K562 (cell line): ENCODE results near the gene TTLL4. TPM values are rescaled to one million over a fixed set of nuclear protein-coding genes. Genes with fewer than 3 reads are reported as not detected.

ENCODE experiments used
- ATAC-seq: fragments of 200-7000 bp; cut with Tn5 transposase; 3 replicates; pipeline ENCODE4 v1.9.1; 2020; ENCODE audit warnings: moderate library complexity
- BruUV-seq: library from RNA; stranded (reverse); fragments of 400-500 nt; replicated peaks from 2 replicates; lab custom pipeline; 2021; lab: Mats Ljungman, UMichigan
- CTCF ChIA-PET: fragments of 300-600 bp; formaldehyde crosslinking; extraction: SDS; loops from one replicate; lab custom pipeline; 2021; ENCODE audit warnings: low intra/inter-chr PET ratio; lab: Yijun Ruan, JAX
- POLR2A ChIA-PET: fragments of 300-600, 350-650 bp; sonication (Branson Sonifier 250); formaldehyde crosslinking; extraction: SDS; loops from one replicate; lab custom pipeline; 2021; ENCODE audit warnings: antibody characterized with exemption, inconsistent platforms; lab: Yijun Ruan, JAX
- DNase-seq, 4 experiments: peaks; one replicate each; pipeline versions ENCODE4 v3.0.0 to v3.0.0-alpha.2; 2011 to 2018; ENCODE audit warnings: low spot score in 3 of 4, mixed read lengths in 3 of 4; ENCODE audit errors: extremely low read depth in 1 of 4
- FAIRE-seq: peaks from 2 replicates; lab custom pipeline; 2011; peaks lifted over from hg19 to GRCh38; lab: Jason Lieb, UNC
- H2AFZ ChIP-seq: 2 replicates; pipeline ENCODE4 v1.6.0; 2011; ENCODE audit warnings: low read depth, low read length, control low read depth, inconsistent platforms
- H3K27ac ChIP-seq: fragments of 200-600 bp; 3 replicates; pipeline ENCODE4 v1.8.0; 2011; ENCODE audit warnings: low read depth, mild to moderate bottlenecking, control low read depth, inconsistent platforms, low read length, moderate library complexity, mixed read lengths; ENCODE audit errors: extremely low read depth
- H3K27me3 ChIP-seq, 2 experiments: fragments of 300-600 bp in 1 of 2; 2 replicates in 1 of 2; 3 replicates in 1 of 2; pipeline versions ENCODE4 v1.6.0 to v1.8.0; 2011; ENCODE audit warnings: inconsistent platforms in 2 of 2, low read length in 2 of 2, mild to moderate bottlenecking in 1 of 2, mixed read lengths in 1 of 2, moderate library complexity in 1 of 2; ENCODE audit not compliant: control insufficient read depth in 2 of 2, insufficient read depth in 2 of 2
- H3K36me3 ChIP-seq: fragments of 300-600 bp; 3 replicates; pipeline ENCODE4 v1.8.0; 2011; ENCODE audit warnings: mild to moderate bottlenecking, low read length, inconsistent platforms; ENCODE audit not compliant: control insufficient read depth, insufficient read depth
- H3K4me1 ChIP-seq, 2 experiments: fragments of 200-600 bp in 1 of 2; replicated peaks in 1 of 2; 2 replicates in 1 of 2; 3 replicates in 1 of 2; pipeline versions ENCODE4 v1.5.1 to v1.8.0; 2011; ENCODE audit warnings: inconsistent platforms in 2 of 2, low read length in 2 of 2, mild to moderate bottlenecking in 1 of 2, mixed read lengths in 1 of 2, moderate library complexity in 1 of 2; ENCODE audit not compliant: control insufficient read depth in 2 of 2, insufficient read depth in 2 of 2
- H3K4me2 ChIP-seq: 2 replicates; pipeline ENCODE4 v1.6.1; 2011; ENCODE audit warnings: low read length, control low read depth, inconsistent platforms, mixed read lengths; ENCODE audit not compliant: insufficient read depth
- H3K4me3 ChIP-seq: fragments of 200-600 bp; sonication (generic), shearing (Covaris generic); 2 replicates; pipeline ENCODE4 v1.5.1; 2016; ENCODE audit warnings: control low read depth, inconsistent platforms
- H3K79me2 ChIP-seq: fragments of 200-600 bp; 3 replicates; pipeline ENCODE4 v1.8.0; 2011; ENCODE audit warnings: low read length, inconsistent platforms; ENCODE audit not compliant: control insufficient read depth, insufficient read depth
- H3K9ac ChIP-seq, 2 experiments: 2 replicates each; pipeline versions ENCODE4 v1.6.0 to v1.6.1; 2011; ENCODE audit warnings: low read depth in 2 of 2, low read length in 2 of 2, control low read depth in 1 of 2, inconsistent platforms in 1 of 2, mild to moderate bottlenecking in 1 of 2, mixed read lengths in 1 of 2; ENCODE audit not compliant: insufficient read depth in 1 of 2
- H3K9me1 ChIP-seq: one replicate; pipeline ENCODE4 v1.6.0; 2011; ENCODE audit warnings: inconsistent platforms, mild to moderate bottlenecking, low read length, moderate library complexity; ENCODE audit not compliant: control insufficient read depth, insufficient read depth
- H3K9me3 ChIP-seq: replicated peaks from 2 replicates; pipeline ENCODE4 v1.5.1; 2011; ENCODE audit warnings: low read depth, low read length, inconsistent platforms; ENCODE audit not compliant: control insufficient read depth, insufficient read depth
- H4K20me1 ChIP-seq: replicated peaks from 2 replicates; pipeline ENCODE4 v1.6.1; 2011; ENCODE audit warnings: low read length, inconsistent platforms, mixed read lengths; ENCODE audit not compliant: control insufficient read depth, insufficient read depth
- PBX2 ChIP-seq, 2 experiments: IDR thresholded peaks in 1 of 2; conservative IDR thresholded peaks in 1 of 2; 2 replicates each; pipeline ENCODE4 v1.6.1; 2016; ENCODE audit warnings: low read depth in 2 of 2, mild to moderate bottlenecking in 1 of 2, missing compliant biosample characterization in 1 of 2, missing genetic modification characterization in 1 of 2, moderate library complexity in 1 of 2
- ZBTB5 ChIP-seq: fragments of 450-650 bp; IDR thresholded peaks from 2 replicates; pipeline ENCODE4 v1.6.1; 2017; ENCODE audit warnings: antibody characterized with exemption
- WGBS: fragments of 100-300 bp; shearing (Covaris generic); methylation state at CpG from one replicate; pipeline ENCODE4 v1.1.6; 2016; ENCODE audit warnings: low coverage, mixed read lengths; ENCODE audit not compliant: insufficient coverage; ENCODE audit errors: missing lambda C conversion rate; 5-methylcytosine and 5-hydroxymethylcytosine counted together
- in situ Hi-C: fragments of 300-500 bp; cut with MboI; formaldehyde crosslinking; loops from 4 replicates; pipeline ENCODE4 v1.15.0; 2018; ENCODE audit warnings: inconsistent platforms, mixed read lengths
- intact Hi-C: fragments of 100-400 bp; cut with micrococcal nuclease; formaldehyde crosslinking; loops from 2 replicates; pipeline ENCODE4 v1.14.2; 2022
- polyA plus RNA-seq, 8 experiments: library from polyadenylated mRNA; depleted of rRNA in 4 of 8; stranded (reverse) in 5 of 8; unstranded in 3 of 8; fragments of >200 nt; fragmentation: Nextera tagmentation in 2 of 8; fragmentation: Illumina TruSeq in 1 of 8; extraction: Ambion mirVana in 2 of 8; extraction: Trizol in 1 of 8; gene quantifications; 2 replicates each; pipeline versions ENCODE4 v1.2.1 to v1.2.3, GENCODE V29; 2011 to 2014; ENCODE audit warnings: inconsistent platforms in 1 of 8, missing spikeins in 1 of 8
- total RNA-seq, 7 experiments: library from RNA; depleted of rRNA in 6 of 7; stranded (reverse); fragments of >200 nt in 6 of 7; fragmentation: Illumina TruSeq in 2 of 7; extraction: Trizol in 2 of 7; gene quantifications; 2 replicates each; pipeline versions ENCODE4 v1.2.1 to v1.2.3, GENCODE V29; 2011 to 2021; ENCODE audit warnings: low replicate concordance in 1 of 7

The TTLL4 gene
- total and polyA plus RNA-seq, 9 of the 15 experiments (the other 6 are each of a cell fraction or from before 2014, with no cell fraction given), result 12.6 to 67.5 (median 24.5) TPM

GRCh38 chr2:218722419-218722818 lies 11.8 kb downstream of the TTLL4 start:
- ATAC-seq (peak; percentile 25; the same call in 1 of the 3 replicates), DNase-seq (no peak), FAIRE-seq (peak; percentile 46)
- Histone ChIP-seq H3K9me3 (no peaks in the 10 kb centered on the region), H2AFZ (no peak overlapping the region), H3K9ac (no peak overlapping the region), H3K9me1 (peaks cover 2% of the 10 kb centered on the region), H3K27me3 (no peaks in the 10 kb centered on the region), H3K4me3 (no peak overlapping the region), H3K79me2 (peaks cover 73% of the 10 kb centered on the region), H3K4me1 (peaks cover 19 to 38% of the 10 kb centered on the region in 2 experiments), H3K36me3 (peaks cover 8% of the 10 kb centered on the region; the same call in 2 of the 3 replicates), H3K4me2 (no peak overlapping the region), H4K20me1 (peaks cover 7% of the 10 kb centered on the region; the same call in 1 of the 2 replicates), H3K27ac (peak overlapping the region; percentile 16; the same call in 1 of the 3 replicates)
- BruUV-seq, result no TSS peak
- ChIA-PET CTCF (no interaction called here), POLR2A (interaction anchor here (1.1 to 1.7 kb wide), 4 partner anchors 8 to 110 kb away, joined by 4 to 11 read pairs (median 6); partner anchors contain the start of gene TTLL4)
- intact Hi-C loops (no loop called here), in situ Hi-C loops (loop anchor here (10.0 kb wide), 1 partner anchor 122 kb away; no protein-coding TSS in a partner anchor)
- 0% methylated on average over 1 of the region's 1 CpG for WGBS
- TF ChIP-seq ZBTB5 (no peak), PBX2 (CRISPR knock-in tag; IDR thresholded peaks at IDR 0.05; ENCODE audit: low read depth) (no peak), PBX2 (tag; conservative IDR thresholded peaks at IDR 0.05; ENCODE audit: low read depth) (peak; percentile 83)
